Activated CD4-positive, alpha-beta T cell treated with anti-CD3 and anti-CD28 coated beads for 36 hours (primary cell): ENCODE results near the gene SH3BGRL2. TPM values are rescaled to one million over a fixed set of nuclear protein-coding genes. Genes with fewer than 3 reads are reported as not detected.
"Not testable (repeated sequence)": the region's sequence is repeated elsewhere in the genome, so short reads cannot be mapped to it uniquely, and the experiment has no call there.

Source experiments
- ATAC-seq: fragments of 200-7000 bp; cut with Tn5 transposase; one replicate; pipeline ENCODE4 v1.10.0; 2021; ENCODE audit warnings: mild to moderate bottlenecking, moderate library complexity
- CTCF ChIA-PET: fragments of 350-600 bp; sonication (Branson Sonifier 250); formaldehyde crosslinking; loops from one replicate; lab custom pipeline; 2021; ENCODE audit warnings: antibody characterized with exemption; lab: Charles Lee
- POLR2A ChIA-PET: fragments of 350-600 bp; sonication (Branson Sonifier 250); formaldehyde crosslinking; loops from one replicate; lab custom pipeline; 2021; ENCODE audit warnings: antibody characterized with exemption, inconsistent platforms; lab: Charles Lee
- DNase-seq: peaks from one replicate; pipeline ENCODE4 v3.0.0-alpha.2; 2020
- H3K27ac Mint-ChIP-seq: one replicate; pipeline ENCODE4 v1.8.0; 2021; ENCODE audit warnings: mixed read lengths
- H3K27me3 Mint-ChIP-seq: one replicate; pipeline ENCODE4 v1.8.0; 2021; ENCODE audit warnings: mixed read lengths
- H3K36me3 Mint-ChIP-seq: one replicate; pipeline ENCODE4 v1.8.0; 2021; ENCODE audit warnings: low read depth, mixed read lengths
- H3K4me1 Mint-ChIP-seq: one replicate; pipeline ENCODE4 v1.8.0; 2021; ENCODE audit warnings: mixed read lengths
- H3K4me3 Mint-ChIP-seq: one replicate; pipeline ENCODE4 v1.8.0; 2021; ENCODE audit warnings: mild to moderate bottlenecking, moderate library complexity, mixed read lengths
- H3K9me3 Mint-ChIP-seq: one replicate; pipeline ENCODE4 v1.8.0; 2021; ENCODE audit warnings: low read depth, mixed read lengths
- intact Hi-C, 2 experiments: fragments of 100-400 bp; cut with DNase I in 1 of 2; cut with micrococcal nuclease in 1 of 2; formaldehyde crosslinking; loops; one replicate each; pipeline versions ENCODE4 v1.14.2 to v1.15.1; 2022 to 2024; cut with DNase I, micrococcal nuclease
- total RNA-seq, 2 experiments: library from RNA; stranded (reverse); gene quantifications; one replicate each; pipeline ENCODE4 v1.2.3, GENCODE V29; 2021

The SH3BGRL2 gene
- total RNA-seq, 2 experiments from 2014 or later: 0.40 to 0.43 TPM

- Mint-ChIP-seq H3K9me3 (peaks cover 3% of the 10 kb centered on the region), H3K27ac (no peak overlapping the region), H3K36me3 (no peaks in the 10 kb centered on the region), H3K4me1 (peaks cover 9% of the 10 kb centered on the region), H3K27me3 (no peaks in the 10 kb centered on the region), H3K4me3 (no peak overlapping the region)
- ChIA-PET POLR2A (no interaction called here), CTCF (interaction anchor here (0.7 to 1.5 kb wide), 2 partner anchors 17 to 849 kb away, joined by 3 to 5 read pairs; no protein-coding TSS in a partner anchor)
- DNase-seq (no peak), ATAC-seq (no peak)
- intact Hi-C loops: no loop called here
Observed at GRCh38 chr6:79656134-79656533, 25.0 kb downstream of the SH3BGRL2 start.

DNA sequence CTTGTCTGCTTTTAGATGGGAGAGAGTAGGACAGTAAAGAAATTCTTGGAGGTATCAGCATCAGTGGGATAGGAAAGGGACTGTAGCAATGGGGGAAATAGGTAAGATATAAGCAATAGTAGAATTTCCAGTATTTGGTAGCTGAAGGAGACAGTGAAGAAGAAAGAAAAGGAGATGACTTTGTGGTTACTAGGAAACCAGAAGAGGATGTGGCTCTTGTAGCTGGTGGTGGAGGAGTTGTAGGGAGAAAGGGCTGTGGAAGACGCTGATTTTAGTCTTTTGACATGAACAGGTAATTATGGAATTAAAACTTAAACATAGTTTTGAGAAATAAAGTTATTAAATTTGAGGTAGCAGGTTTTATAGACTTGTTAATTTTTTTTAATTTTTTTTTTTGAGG, 26.1 kb downstream of the SH3BGRL2 start:
- ChIA-PET CTCF (interaction anchor here (1.5 kb wide), 1 partner anchor 16 kb away, joined by 3 read pairs; no protein-coding TSS in a partner anchor), POLR2A (no interaction called here)
- ATAC-seq (no peak), DNase-seq (no peak)
- Mint-ChIP-seq H3K27ac (no peak overlapping the region), H3K4me1 (peaks cover 9% of the 10 kb centered on the region), H3K27me3 (no peaks in the 10 kb centered on the region), H3K9me3 (peaks cover 6% of the 10 kb centered on the region), H3K4me3 (no peak overlapping the region), H3K36me3 (no peaks in the 10 kb centered on the region)
- intact Hi-C loops: no loop called here

DNA sequence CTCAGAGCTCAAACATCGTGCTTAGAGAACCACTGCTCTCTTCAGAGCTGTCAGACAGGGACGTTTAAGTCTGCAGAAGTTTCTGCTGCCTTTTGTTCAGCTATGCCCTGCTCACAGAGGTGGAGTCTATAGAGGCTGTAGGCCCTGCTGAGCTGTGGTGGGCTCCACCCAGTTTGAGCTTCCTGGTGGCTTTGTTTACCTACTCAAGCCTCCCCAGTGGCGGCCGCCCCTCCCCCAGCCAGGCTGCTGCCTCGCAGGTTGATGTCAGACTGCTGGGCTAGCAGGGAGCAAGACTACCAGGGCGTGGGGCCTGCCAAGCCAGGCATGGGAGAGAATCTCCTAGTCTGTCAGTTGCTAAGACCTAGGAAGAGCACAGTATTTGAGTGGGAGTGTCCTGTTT, 32.5 kb downstream of the SH3BGRL2 start:
- CTCF ChIA-PET: interaction anchor here (0.7 to 1.9 kb wide), 2 partner anchors 9 to 115 kb away, joined by 3 to 7 read pairs; no protein-coding TSS in a partner anchor
- H3K9me3 Mint-ChIP-seq, H3K27me3 Mint-ChIP-seq, POLR2A ChIA-PET, intact Hi-C loops, H3K27ac Mint-ChIP-seq, ATAC-seq, H3K36me3 Mint-ChIP-seq, H3K4me3 Mint-ChIP-seq, DNase-seq: not testable (repeated sequence)
- peaks cover 33% of the 10 kb centered on the region for H3K4me1 Mint-ChIP-seq

DNA sequence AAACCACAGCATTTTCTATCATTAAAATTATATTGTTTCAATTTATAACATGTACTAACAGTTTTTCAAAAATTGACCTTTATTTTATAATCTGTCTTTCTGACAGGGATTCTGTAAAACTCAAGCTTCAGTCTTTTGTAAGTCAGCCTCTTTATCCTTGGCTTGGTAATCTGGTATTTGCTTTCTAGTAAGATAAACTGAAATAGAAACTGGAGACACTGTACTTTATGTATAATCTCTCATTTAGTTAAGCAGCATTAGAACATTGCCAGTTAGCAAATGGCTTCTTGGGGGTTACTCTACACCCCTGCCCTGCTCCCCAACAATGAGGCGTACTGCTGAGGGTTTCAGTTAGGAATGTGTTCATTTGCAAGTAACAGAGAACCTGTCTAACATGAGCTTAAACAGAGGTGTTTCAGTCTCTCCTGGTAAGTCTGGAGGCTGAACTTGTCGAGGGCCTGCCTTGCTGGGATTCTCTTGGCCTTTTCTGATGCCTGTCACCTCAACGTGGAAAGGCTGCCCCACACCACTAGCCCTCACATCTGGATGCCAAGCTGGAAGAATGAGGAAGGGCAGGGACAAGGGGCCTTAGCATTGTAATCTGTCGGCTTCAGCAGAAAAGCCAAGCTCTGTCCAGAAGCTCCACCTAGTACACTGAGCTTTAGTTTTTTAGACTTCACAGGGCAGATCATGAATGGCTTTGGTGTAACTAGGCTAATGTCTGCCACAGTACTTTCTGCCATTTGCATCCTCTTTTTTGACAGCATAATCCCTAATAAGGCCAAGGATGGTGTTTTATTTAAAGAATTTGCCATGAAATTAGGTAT, 34.8 kb downstream of the SH3BGRL2 start:
- no peak overlapping the region for H3K27ac Mint-ChIP-seq
- CTCF ChIA-PET: interaction anchor here (0.6 to 1.6 kb wide), 5 partner anchors 26 to 763 kb away, joined by 3 to 4 read pairs (median 3); no protein-coding TSS in a partner anchor
- ATAC-seq (no peak), DNase-seq (no peak)
- peaks cover 3% of the 10 kb centered on the region for H3K36me3 Mint-ChIP-seq
- POLR2A ChIA-PET: no interaction called here
- H3K27me3 Mint-ChIP-seq: no peaks in the 10 kb centered on the region
- peaks cover 5% of the 10 kb centered on the region for H3K9me3 Mint-ChIP-seq
- no peak overlapping the region for H3K4me3 Mint-ChIP-seq
- peaks cover 38% of the 10 kb centered on the region for H3K4me1 Mint-ChIP-seq
- intact Hi-C loops: no loop called here

- H3K27me3 Mint-ChIP-seq: no peaks in the 10 kb centered on the region
- H3K27ac Mint-ChIP-seq: peak overlapping the region; percentile 27
- no peaks in the 10 kb centered on the region for H3K9me3 Mint-ChIP-seq
- H3K36me3 Mint-ChIP-seq: peaks cover 3% of the 10 kb centered on the region
- DNase-seq (no peak), ATAC-seq (no peak)
- CTCF ChIA-PET: interaction anchor here (1.6 kb wide), 2 partner anchors 26 to 35 kb away, joined by 3 read pairs; no protein-coding TSS in a partner anchor
- POLR2A ChIA-PET: no interaction called here
- intact Hi-C loops: no loop called here
- H3K4me1 Mint-ChIP-seq: peaks cover 45% of the 10 kb centered on the region
- H3K4me3 Mint-ChIP-seq: no peak overlapping the region
Observed at GRCh38 chr6:79666634-79667033, 35.5 kb downstream of the SH3BGRL2 start.

GRCh38 chr6:79668381-79668780, 37.3 kb downstream of the SH3BGRL2 start:
- no peak for DNase-seq
- intact Hi-C loops: no loop called here
- no peak for ATAC-seq
- no peaks in the 10 kb centered on the region for H3K36me3 Mint-ChIP-seq
- H3K27ac Mint-ChIP-seq: no peak overlapping the region
- no peak overlapping the region for H3K4me3 Mint-ChIP-seq
- CTCF ChIA-PET: interaction anchor here (0.6 kb wide), 1 partner anchor 9 kb away, joined by 3 read pairs; no protein-coding TSS in a partner anchor
- POLR2A ChIA-PET: no interaction called here
- H3K4me1 Mint-ChIP-seq: peaks cover 53% of the 10 kb centered on the region
- H3K27me3 Mint-ChIP-seq: no peaks in the 10 kb centered on the region
- no peaks in the 10 kb centered on the region for H3K9me3 Mint-ChIP-seq

- peaks cover 44% of the 10 kb centered on the region for H3K4me1 Mint-ChIP-seq
- CTCF ChIA-PET: interaction anchor here (0.8 kb wide), 1 partner anchor 95 kb away, joined by 3 read pairs; no protein-coding TSS in a partner anchor
- intact Hi-C loops: loop anchor here (5.0 kb wide), 2 partner anchors 437 to 592 kb away; partner anchors contain the start of genes HMGN3 (in 1 of the 2) and PHIP (in 1 of the 2)
Observed at GRCh38 chr6:79669766-79670165, 38.6 kb downstream of the SH3BGRL2 start.

GRCh38 chr6:79670789-79671188, 39.7 kb downstream of the SH3BGRL2 start:
- ChIA-PET CTCF (interaction anchor here (0.8 kb wide), 1 partner anchor 16 kb away, joined by 3 read pairs; no protein-coding TSS in a partner anchor), POLR2A (no interaction called here)
- Mint-ChIP-seq H3K36me3 (no peaks in the 10 kb centered on the region), H3K4me1 (peaks cover 43% of the 10 kb centered on the region), H3K27ac (peak overlapping the region; percentile 91), H3K4me3 (no peak overlapping the region), H3K27me3 (no peaks in the 10 kb centered on the region), H3K9me3 (peaks cover 5% of the 10 kb centered on the region)
- intact Hi-C loops: loop anchor here (5.0 kb wide), 2 partner anchors 438 to 593 kb away; partner anchors contain the start of genes HMGN3 (in 1 of the 2) and PHIP (in 1 of the 2)
- no peak for DNase-seq
- ATAC-seq: no peak

More at GRCh38 chr6:79669766-79670165, 38.6 kb downstream of the SH3BGRL2 start:
- H3K4me3 Mint-ChIP-seq: no peak overlapping the region
- no peaks in the 10 kb centered on the region for H3K27me3 Mint-ChIP-seq
- ATAC-seq (no peak), DNase-seq (no peak)
- H3K27ac Mint-ChIP-seq: no peak overlapping the region
- H3K36me3 Mint-ChIP-seq: no peaks in the 10 kb centered on the region
- H3K9me3 Mint-ChIP-seq: no peaks in the 10 kb centered on the region
- POLR2A ChIA-PET: interaction anchor here (0.7 kb wide), 1 partner anchor 39 kb away, joined by 3 read pairs; the partner anchor contains the start of gene SH3BGRL2

DNA sequence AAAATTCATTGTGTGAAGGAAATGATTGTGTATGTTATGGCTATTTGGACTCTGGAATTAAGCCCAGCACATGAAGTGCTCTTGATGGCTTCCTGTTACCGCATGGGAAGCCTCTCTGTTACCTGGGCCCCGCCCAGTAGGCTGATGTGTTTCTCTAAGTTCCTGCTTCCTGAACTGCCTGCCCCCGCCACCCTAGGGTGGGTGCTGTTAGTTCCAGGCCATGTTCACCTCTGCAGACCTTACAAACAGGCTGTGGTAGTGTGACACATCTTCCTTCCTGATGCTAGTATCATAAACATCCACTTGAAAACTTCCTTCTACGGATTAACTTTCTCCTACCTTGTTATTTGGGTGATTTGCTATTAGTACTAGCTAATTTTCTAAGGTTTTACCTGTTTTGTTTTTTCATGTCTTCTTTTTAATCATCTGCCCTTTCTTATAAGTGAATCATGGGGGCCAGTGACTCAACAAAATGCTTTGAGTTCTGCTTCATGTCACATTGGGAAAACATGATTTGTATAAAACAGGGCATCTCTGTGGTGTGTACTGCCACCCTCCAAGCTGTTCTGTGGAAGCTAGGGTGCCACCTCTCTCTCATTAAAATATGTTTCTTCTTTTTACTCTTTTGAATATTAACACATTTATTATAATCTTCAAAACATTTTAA, 40.6 kb downstream of the SH3BGRL2 start:
- H3K36me3 Mint-ChIP-seq: no peaks in the 10 kb centered on the region
- H3K27me3 Mint-ChIP-seq: no peaks in the 10 kb centered on the region
- ATAC-seq: peak; percentile 90
- peak overlapping the region; percentile 91 for H3K27ac Mint-ChIP-seq
- H3K9me3 Mint-ChIP-seq: peaks cover 5% of the 10 kb centered on the region
- peak; percentile 74 for DNase-seq
- H3K4me3 Mint-ChIP-seq: peak overlapping the region; percentile 13
- ChIA-PET CTCF (interaction anchor here (0.7 to 2.1 kb wide), 8 partner anchors 8 to 198 kb away, joined by 3 to 7 read pairs (median 4); no protein-coding TSS in a partner anchor), POLR2A (interaction anchor here (0.6 kb wide), 1 partner anchor 138 kb away, joined by 3 read pairs; no protein-coding TSS in a partner anchor)
- intact Hi-C loops: loop anchor here (1.0 to 5.0 kb wide), 4 partner anchors 101 to 594 kb away; partner anchors contain the start of genes HMGN3 (in 1 of the 2) and PHIP (in 1 of the 2)
- peaks cover 33% of the 10 kb centered on the region for H3K4me1 Mint-ChIP-seq

DNA sequence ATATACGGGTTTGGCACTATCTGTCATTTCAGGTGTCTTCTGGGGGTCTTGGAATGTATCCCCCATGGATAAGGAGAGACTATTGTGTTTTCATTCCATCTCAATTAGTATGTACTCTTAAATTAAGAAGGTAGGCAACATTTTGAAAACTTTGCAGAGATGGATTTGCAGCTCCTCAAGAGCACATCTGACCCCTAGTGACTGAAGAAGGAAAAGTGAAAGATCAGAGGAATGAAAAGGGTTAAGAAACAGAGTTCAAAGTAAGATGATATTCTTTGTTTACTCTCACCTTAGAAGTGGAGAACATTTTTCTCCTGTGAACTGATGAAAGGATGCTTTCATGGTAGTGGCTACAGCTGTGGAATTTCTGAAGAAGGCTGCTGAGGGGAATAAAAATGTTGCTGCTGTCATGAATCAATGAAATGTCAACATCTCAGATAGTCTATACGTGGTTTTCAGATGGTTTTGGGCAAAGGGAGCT, 41.5 kb downstream of the SH3BGRL2 start:
- Mint-ChIP-seq H3K4me1 (peaks cover 31% of the 10 kb centered on the region), H3K27me3 (no peaks in the 10 kb centered on the region), H3K4me3 (no peak overlapping the region), H3K27ac (peak overlapping the region; percentile 74), H3K9me3 (peaks cover 5% of the 10 kb centered on the region), H3K36me3 (no peaks in the 10 kb centered on the region)
- ATAC-seq: peak; percentile 28
- ChIA-PET CTCF (interaction anchor here (0.7 to 2.1 kb wide), 12 partner anchors 9 to 197 kb away, joined by 3 to 7 read pairs (median 3); no protein-coding TSS in a partner anchor), POLR2A (no interaction called here)
- intact Hi-C loops: loop anchor here (1.0 to 5.0 kb wide), 4 partner anchors 102 to 595 kb away; partner anchors contain the start of genes HMGN3 (in 1 of the 2) and PHIP (in 1 of the 2)
- DNase-seq: no peak
